HepG2 (cell line): ENCODE measurements around the gene TCFL5. TPM values are rescaled to one million over a fixed set of nuclear protein-coding genes. Genes with fewer than 3 reads are reported as not detected.

Experiments
- DMAP1 ChIP-seq: IDR thresholded peaks from 2 replicates; pipeline ENCODE4 v1.6.1; 2016
- FOXO1 ChIP-seq: sonication (generic); formaldehyde crosslinking; IDR thresholded peaks from 2 replicates; pipeline ENCODE4 v1.4.0; 2020; ENCODE audit warnings: missing genetic modification reagents
- GFI1 ChIP-seq: sonication (generic); formaldehyde crosslinking; IDR thresholded peaks from 2 replicates; pipeline ENCODE4 v1.5.0; 2020; ENCODE audit warnings: missing genetic modification reagents, mild to moderate bottlenecking, borderline replicate concordance
- MAF1 ChIP-seq: sonication (generic); formaldehyde crosslinking; IDR thresholded peaks from 2 replicates; pipeline ENCODE4 v1.5.0; 2020; ENCODE audit warnings: missing genetic modification reagents, borderline replicate concordance
- SALL1 ChIP-seq: sonication (generic); formaldehyde crosslinking; IDR thresholded peaks from 2 replicates; pipeline ENCODE4 v1.8.0; 2022; ENCODE audit warnings: mild to moderate bottlenecking, missing genetic modification reagents
- SNAI1 ChIP-seq: sonication (generic); formaldehyde crosslinking; IDR thresholded peaks from 2 replicates; pipeline ENCODE4 v1.5.0; 2020; ENCODE audit warnings: mild to moderate bottlenecking, missing genetic modification reagents, borderline replicate concordance
- ZBTB3 ChIP-seq: sonication (generic); formaldehyde crosslinking; IDR thresholded peaks from 2 replicates; pipeline ENCODE4 v1.4.0; 2020; ENCODE audit warnings: low read depth, mild to moderate bottlenecking, moderate library complexity, missing genetic modification reagents, borderline replicate concordance
- ZFP37 ChIP-seq: sonication (generic); formaldehyde crosslinking; IDR thresholded peaks from 2 replicates; pipeline ENCODE4 v1.4.0; 2020; ENCODE audit warnings: missing genetic modification reagents, borderline replicate concordance
- ZFX ChIP-seq: sonication (generic); formaldehyde crosslinking; IDR thresholded peaks from 2 replicates; pipeline ENCODE4 v1.4.0; 2020; ENCODE audit warnings: mild to moderate bottlenecking, low read depth, missing genetic modification reagents, moderate library complexity
- ZMAT3 ChIP-seq: sonication (generic); formaldehyde crosslinking; conservative IDR thresholded peaks from 2 replicates; pipeline ENCODE4 v1.7.0; 2021; ENCODE audit warnings: missing genetic modification reagents
- ZNF12 ChIP-seq: sonication (generic); formaldehyde crosslinking; IDR thresholded peaks from 2 replicates; pipeline ENCODE4 v1.5.0; 2020; ENCODE audit warnings: missing genetic modification reagents
- ZNF431 ChIP-seq: sonication (generic); formaldehyde crosslinking; IDR thresholded peaks from 2 replicates; pipeline ENCODE4 v1.9.0; 2022; ENCODE audit warnings: missing genetic modification reagents, low read depth, mild to moderate bottlenecking, borderline replicate concordance
- ZSCAN25 ChIP-seq: sonication (generic); formaldehyde crosslinking; IDR thresholded peaks from 2 replicates; pipeline ENCODE4 v1.8.0; 2022; ENCODE audit warnings: mild to moderate bottlenecking, missing genetic modification reagents
- polyA plus RNA-seq, 8 experiments: library from polyadenylated mRNA; depleted of rRNA in 3 of 8; stranded (reverse) in 7 of 8; unstranded in 1 of 8; fragments of >200 nt; fragmentation: Illumina TruSeq in 4 of 8; extraction: Trizol in 4 of 8; gene quantifications; 2 replicates each; pipeline versions ENCODE4 v1.2.1 to v1.2.3, GENCODE V29; 2011 to 2016; ENCODE audit warnings: low read depth in 4 of 8, missing spikeins in 1 of 8, mixed read lengths in 1 of 8; ENCODE audit not compliant: insufficient read depth in 1 of 8
- total RNA-seq, 5 experiments: library from RNA; depleted of rRNA; stranded (reverse); fragments of >200 nt; fragmentation: Illumina TruSeq; extraction: Trizol; gene quantifications; 2 replicates each; pipeline ENCODE4 v1.2.3, GENCODE V29; 2016; ENCODE audit warnings: low read depth in 1 of 5
- TF ChIP-seq, protein P1 (sequence below): sonication (generic); formaldehyde crosslinking; IDR thresholded peaks from 2 replicates; pipeline ENCODE4 v1.5.0; 2020; ENCODE audit warnings: mild to moderate bottlenecking, missing genetic modification reagents
- TF ChIP-seq, protein P2 (sequence below): IDR thresholded peaks from 2 replicates; pipeline ENCODE4 v1.4.0; 2020; ENCODE audit warnings: mild to moderate bottlenecking, missing genetic modification reagents
- TF ChIP-seq, protein P3 (sequence below): sonication (generic); formaldehyde crosslinking; conservative IDR thresholded peaks from 2 replicates; pipeline ENCODE4 v1.4.0; 2020; ENCODE audit warnings: missing genetic modification reagents
- TF ChIP-seq, protein P4 (sequence below): sonication (generic); formaldehyde crosslinking; IDR thresholded peaks from 2 replicates; pipeline ENCODE4 v1.8.0; 2022; ENCODE audit warnings: missing genetic modification reagents, mild to moderate bottlenecking, borderline replicate concordance
- TF ChIP-seq, protein P5 (sequence below): sonication (generic); formaldehyde crosslinking; IDR thresholded peaks from 2 replicates; pipeline ENCODE4 v1.8.1; 2022; ENCODE audit warnings: low read depth, mild to moderate bottlenecking, missing genetic modification reagents

The TCFL5 gene
- total and polyA plus RNA-seq, 2 of the 13 experiments (the other 11 are each of a cell fraction or from before 2014, with no cell fraction given): 14.8 to 20.0 TPM

DNA sequence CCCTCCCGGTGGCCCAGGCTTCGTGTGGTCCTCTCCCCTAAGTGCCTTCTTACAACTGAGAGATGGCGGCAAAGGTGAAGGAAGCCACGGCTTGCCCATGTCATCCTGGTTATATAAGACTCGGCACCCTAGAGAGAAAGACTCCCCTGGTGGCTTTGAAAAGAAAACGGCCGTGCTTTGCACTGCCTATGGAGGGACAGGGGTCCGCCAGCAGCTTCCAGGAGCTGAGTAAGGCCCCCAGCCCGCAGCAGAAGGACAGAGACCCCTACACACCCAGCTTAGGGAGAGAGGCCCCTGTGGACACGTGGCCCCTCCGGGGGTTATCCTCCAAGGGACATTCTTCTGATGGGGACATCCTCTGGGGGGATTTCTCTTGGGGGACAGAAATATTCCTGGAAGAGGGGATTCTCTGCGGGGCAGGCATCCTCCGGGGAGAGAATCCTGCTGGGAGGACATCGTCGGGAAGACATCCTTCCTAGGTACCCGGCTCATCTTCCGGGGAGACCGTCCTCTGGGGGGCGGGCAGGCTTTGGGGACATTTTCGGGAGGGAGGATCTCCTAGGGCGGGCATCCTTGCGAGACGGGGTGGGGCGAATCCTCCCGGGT lies 57.5 kb downstream of the TCFL5 start (continued):
- TF ChIP-seq MAF1 (CRISPR knock-in tag): no peak
- TF ChIP-seq FOXO1 (CRISPR knock-in tag): no peak
- TF ChIP-seq, protein P1, sequence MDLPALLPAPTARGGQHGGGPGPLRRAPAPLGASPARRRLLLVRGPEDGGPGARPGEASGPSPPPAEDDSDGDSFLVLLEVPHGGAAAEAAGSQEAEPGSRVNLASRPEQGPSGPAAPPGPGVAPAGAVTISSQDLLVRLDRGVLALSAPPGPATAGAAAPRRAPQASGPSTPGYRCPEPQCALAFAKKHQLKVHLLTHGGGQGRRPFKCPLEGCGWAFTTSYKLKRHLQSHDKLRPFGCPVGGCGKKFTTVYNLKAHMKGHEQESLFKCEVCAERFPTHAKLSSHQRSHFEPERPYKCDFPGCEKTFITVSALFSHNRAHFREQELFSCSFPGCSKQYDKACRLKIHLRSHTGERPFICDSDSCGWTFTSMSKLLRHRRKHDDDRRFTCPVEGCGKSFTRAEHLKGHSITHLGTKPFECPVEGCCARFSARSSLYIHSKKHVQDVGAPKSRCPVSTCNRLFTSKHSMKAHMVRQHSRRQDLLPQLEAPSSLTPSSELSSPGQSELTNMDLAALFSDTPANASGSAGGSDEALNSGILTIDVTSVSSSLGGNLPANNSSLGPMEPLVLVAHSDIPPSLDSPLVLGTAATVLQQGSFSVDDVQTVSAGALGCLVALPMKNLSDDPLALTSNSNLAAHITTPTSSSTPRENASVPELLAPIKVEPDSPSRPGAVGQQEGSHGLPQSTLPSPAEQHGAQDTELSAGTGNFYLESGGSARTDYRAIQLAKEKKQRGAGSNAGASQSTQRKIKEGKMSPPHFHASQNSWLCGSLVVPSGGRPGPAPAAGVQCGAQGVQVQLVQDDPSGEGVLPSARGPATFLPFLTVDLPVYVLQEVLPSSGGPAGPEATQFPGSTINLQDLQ (CRISPR knock-in tag): no peak
- peak; percentile 51; the same call in 1 of the 2 replicates for TF ChIP-seq ZSCAN25 (CRISPR knock-in tag)
- TF ChIP-seq ZMAT3: no peak
- TF ChIP-seq ZNF12 (CRISPR knock-in tag): no peak
- TF ChIP-seq ZFP37 (CRISPR knock-in tag): no peak
- TF ChIP-seq, protein P2, sequence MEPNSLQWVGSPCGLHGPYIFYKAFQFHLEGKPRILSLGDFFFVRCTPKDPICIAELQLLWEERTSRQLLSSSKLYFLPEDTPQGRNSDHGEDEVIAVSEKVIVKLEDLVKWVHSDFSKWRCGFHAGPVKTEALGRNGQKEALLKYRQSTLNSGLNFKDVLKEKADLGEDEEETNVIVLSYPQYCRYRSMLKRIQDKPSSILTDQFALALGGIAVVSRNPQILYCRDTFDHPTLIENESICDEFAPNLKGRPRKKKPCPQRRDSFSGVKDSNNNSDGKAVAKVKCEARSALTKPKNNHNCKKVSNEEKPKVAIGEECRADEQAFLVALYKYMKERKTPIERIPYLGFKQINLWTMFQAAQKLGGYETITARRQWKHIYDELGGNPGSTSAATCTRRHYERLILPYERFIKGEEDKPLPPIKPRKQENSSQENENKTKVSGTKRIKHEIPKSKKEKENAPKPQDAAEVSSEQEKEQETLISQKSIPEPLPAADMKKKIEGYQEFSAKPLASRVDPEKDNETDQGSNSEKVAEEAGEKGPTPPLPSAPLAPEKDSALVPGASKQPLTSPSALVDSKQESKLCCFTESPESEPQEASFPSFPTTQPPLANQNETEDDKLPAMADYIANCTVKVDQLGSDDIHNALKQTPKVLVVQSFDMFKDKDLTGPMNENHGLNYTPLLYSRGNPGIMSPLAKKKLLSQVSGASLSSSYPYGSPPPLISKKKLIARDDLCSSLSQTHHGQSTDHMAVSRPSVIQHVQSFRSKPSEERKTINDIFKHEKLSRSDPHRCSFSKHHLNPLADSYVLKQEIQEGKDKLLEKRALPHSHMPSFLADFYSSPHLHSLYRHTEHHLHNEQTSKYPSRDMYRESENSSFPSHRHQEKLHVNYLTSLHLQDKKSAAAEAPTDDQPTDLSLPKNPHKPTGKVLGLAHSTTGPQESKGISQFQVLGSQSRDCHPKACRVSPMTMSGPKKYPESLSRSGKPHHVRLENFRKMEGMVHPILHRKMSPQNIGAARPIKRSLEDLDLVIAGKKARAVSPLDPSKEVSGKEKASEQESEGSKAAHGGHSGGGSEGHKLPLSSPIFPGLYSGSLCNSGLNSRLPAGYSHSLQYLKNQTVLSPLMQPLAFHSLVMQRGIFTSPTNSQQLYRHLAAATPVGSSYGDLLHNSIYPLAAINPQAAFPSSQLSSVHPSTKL (CRISPR knock-in tag): no peak; the same call in 1 of the 2 replicates
- TF ChIP-seq SNAI1: no peak
- TF ChIP-seq DMAP1 (CRISPR knock-in tag): no peak; the same call in 1 of the 2 replicates
- TF ChIP-seq ZFX (CRISPR knock-in tag): no peak
- TF ChIP-seq, protein P3, sequence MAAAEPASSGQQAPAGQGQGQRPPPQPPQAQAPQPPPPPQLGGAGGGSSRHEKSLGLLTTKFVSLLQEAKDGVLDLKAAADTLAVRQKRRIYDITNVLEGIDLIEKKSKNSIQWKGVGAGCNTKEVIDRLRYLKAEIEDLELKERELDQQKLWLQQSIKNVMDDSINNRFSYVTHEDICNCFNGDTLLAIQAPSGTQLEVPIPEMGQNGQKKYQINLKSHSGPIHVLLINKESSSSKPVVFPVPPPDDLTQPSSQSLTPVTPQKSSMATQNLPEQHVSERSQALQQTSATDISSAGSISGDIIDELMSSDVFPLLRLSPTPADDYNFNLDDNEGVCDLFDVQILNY (CRISPR knock-in tag): no peak
- TF ChIP-seq, protein P4, sequence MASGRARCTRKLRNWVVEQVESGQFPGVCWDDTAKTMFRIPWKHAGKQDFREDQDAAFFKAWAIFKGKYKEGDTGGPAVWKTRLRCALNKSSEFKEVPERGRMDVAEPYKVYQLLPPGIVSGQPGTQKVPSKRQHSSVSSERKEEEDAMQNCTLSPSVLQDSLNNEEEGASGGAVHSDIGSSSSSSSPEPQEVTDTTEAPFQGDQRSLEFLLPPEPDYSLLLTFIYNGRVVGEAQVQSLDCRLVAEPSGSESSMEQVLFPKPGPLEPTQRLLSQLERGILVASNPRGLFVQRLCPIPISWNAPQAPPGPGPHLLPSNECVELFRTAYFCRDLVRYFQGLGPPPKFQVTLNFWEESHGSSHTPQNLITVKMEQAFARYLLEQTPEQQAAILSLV (CRISPR knock-in tag): no peak
- TF ChIP-seq ZBTB3 (CRISPR knock-in tag): no peak
- TF ChIP-seq ZNF431 (CRISPR knock-in tag): no peak
- no peak for TF ChIP-seq GFI1 (CRISPR knock-in tag)
- TF ChIP-seq, protein P5, sequence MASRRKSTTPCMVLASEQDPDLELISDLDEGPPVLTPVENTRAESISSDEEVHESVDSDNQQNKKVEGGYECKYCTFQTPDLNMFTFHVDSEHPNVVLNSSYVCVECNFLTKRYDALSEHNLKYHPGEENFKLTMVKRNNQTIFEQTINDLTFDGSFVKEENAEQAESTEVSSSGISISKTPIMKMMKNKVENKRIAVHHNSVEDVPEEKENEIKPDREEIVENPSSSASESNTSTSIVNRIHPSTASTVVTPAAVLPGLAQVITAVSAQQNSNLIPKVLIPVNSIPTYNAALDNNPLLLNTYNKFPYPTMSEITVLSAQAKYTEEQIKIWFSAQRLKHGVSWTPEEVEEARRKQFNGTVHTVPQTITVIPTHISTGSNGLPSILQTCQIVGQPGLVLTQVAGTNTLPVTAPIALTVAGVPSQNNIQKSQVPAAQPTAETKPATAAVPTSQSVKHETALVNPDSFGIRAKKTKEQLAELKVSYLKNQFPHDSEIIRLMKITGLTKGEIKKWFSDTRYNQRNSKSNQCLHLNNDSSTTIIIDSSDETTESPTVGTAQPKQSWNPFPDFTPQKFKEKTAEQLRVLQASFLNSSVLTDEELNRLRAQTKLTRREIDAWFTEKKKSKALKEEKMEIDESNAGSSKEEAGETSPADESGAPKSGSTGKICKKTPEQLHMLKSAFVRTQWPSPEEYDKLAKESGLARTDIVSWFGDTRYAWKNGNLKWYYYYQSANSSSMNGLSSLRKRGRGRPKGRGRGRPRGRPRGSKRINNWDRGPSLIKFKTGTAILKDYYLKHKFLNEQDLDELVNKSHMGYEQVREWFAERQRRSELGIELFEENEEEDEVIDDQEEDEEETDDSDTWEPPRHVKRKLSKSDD: no peak
- peak; percentile 9; the same call in 1 of the 2 replicates for TF ChIP-seq SALL1
